HG02938 (cell line): Measurements from ENCODE around the gene OLFML3.
"Not testable (repeated sequence)": the region's sequence is repeated elsewhere in the genome, so short reads cannot be mapped to it uniquely, and the experiment has no call there.

Experiments
- ATAC-seq: cut with Tn5 transposase; IDR thresholded peaks from one replicate; pipeline ENCODE4 v1.9.1; 2021; ENCODE audit warnings: mild to moderate bottlenecking, moderate library complexity; ENCODE audit not compliant: unreplicated experiment

Gene OLFML3

DNA sequence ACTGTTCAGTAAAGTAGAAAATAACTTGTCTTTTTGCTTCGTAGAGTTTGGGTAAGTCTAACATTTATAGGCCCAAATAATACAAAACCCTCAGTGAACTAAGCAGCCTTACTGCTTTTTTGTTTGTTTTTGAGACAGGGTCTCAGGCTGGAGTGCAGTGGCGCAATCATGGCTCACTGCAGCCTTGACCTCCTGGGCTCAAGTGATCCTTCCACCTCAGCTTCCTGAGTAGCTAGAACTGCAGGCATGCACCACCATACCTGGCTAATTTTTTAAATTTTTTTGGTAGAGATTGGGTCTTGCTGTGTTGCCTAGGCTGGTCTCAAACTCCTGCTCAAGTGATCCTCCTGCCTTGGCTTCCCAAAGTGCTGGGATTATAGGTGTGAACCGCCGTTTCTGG lies 31.1 kb upstream of the OLFML3 start:
- not testable (repeated sequence) for ATAC-seq

DNA sequence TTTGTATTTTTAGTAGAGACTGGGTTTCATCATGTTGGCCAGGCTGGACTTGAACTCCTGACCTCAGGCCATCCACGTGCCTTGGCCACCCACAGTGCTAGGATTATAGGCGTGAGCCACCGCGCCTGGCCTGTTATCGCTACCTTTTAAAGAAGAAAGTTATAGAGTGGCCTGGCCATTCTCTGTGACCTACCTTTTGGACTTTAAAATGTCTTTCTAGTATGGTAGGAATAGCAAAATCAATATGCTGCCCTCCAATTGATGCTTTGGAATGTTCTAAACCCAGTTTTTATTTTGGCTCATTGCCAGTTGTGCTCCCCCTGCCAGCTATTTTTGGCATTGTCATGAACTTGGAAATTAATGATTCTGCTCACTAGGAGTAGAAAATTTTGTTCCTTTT lies 30.3 kb upstream of the OLFML3 start:
- ATAC-seq = no peak

DNA sequence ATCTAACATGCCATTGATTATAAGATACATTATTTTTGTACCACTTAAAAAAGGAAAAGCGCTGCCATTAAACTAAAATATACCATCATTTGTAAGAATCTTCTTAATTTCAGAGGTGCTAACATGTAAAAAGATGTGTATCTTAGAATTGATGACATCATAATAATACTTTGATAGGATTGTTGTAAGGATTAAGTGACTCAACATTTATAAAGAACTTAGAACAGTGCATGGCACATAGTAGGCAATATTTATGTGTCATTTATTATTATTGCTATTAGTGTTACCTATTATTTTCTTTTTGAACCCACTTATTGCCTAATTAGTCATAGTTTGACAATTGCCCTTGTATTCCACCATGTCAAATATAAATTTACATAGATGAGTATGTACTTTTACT lies 28.4 kb upstream of the OLFML3 start:
- ATAC-seq = no peak

DNA sequence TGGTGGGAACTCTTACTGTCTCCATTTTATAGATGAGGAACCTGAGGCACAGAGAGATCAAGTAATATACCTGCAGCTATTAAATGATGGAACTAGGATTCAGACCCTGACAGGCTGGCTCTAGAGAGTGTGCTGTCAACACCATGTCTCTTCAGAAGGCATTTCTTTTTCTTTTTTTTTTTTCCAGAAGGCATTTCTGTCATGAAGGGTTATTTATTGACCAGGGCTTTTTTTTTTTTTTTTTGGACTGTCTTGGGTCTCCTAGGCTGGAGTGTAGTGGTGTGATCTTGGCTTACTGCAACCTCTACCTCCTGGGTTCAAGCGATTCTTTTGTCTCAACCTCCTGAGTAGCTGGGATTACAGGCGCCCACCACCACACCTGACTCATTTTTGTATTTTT lies 27.6 kb upstream of the OLFML3 start:
- ATAC-seq = no peak

DNA sequence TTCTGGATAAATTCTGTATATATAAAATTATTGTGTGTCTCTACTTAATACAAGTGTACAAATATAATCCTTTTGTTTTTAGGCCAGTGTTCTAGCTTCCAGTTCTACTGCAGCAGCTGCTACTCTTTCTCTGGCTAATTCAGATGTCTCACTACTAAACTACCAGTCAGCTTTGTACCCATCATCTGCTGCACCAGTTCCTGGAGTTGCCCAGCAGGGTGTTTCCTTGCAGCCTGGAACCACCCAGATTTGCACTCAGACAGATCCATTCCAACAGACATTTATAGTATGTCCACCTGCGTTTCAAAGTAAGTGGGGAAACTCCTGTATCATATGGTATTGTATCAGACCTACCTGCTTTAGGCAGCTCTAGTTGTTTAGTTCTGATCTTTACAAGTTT lies 21.3 kb upstream of the OLFML3 start:
- ATAC-seq = no peak

DNA sequence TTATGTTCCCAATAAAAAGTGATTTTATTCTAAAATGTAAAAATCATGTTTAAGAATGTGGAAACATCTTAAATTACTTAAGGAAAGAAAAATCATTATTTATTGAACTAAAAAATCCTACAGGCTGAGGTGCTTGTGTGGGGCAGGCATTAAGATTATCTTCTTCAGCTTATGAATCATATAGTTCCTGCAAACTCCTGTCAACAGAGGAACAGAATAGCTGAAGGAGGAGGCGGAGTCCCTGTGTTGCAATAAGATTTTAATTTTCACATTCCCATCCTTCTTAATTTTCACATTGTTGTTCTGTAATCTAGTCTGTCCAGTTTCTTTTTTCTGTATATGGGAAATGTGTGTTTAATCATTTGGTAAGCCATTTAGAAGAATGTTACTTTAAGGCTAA lies 20.6 kb upstream of the OLFML3 start:
- ATAC-seq = no peak

DNA sequence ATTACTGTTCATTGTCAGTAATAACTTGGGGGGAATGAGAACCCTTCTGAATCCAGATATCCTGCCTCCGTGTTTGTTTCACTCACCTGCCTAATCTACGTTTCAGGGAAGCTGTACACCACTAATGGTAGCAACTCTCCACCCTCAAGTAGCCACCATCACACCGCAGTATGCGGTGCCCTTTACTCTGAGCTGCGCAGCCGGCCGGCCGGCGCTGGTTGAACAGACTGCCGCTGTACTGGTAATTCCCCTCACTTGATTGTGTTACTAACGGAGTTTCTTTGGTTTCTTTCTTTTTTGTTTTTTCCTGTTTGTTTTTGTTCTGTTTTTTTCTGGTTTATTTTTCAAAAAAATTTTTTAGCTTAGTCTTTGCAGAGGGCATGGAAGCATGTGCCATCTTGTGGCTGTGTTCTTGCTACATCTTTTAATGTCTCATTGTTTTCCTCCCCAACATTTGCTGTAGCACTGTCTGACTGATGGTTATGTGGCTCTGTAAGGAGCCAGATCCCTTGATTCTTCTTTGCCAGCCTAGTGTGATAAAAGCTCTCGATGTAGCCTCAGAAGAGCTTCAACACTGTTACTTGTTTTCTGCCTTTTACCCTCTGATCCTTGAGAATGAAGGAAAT lies 15.9 kb upstream of the OLFML3 start:
- no peak for ATAC-seq

DNA sequence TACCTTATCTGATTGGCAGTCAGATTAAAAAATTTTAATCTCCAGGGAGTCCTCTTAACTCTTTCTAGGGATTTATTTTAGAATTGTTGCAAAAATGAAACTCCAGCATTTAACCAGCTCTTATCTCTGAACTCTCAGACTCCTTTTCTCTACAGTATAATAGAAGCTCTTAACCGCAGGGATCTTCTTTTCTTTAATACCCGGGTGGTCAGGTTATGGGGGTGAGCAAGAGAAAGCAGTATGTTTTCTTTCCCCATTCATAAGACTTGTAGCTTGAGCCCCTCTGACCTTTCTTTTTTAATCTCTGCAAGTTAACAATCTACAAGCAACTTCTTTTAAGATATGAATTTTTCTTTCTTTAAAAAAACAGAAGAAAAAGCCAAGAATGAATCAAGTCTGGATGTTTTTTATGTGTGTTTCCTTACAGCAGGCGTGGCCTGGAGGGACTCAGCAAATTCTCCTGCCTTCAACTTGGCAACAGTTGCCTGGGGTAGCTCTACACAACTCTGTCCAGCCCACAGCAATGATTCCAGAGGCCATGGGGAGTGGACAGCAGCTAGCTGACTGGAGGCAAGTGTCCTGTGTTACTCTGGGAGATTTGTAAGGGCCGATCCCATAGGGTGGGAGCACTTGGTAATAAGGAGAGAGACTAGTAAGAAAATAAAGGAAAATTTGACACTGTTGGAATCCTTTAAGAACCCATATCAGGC lies 13.4 kb upstream of the OLFML3 start:
- ATAC-seq = no peak

DNA sequence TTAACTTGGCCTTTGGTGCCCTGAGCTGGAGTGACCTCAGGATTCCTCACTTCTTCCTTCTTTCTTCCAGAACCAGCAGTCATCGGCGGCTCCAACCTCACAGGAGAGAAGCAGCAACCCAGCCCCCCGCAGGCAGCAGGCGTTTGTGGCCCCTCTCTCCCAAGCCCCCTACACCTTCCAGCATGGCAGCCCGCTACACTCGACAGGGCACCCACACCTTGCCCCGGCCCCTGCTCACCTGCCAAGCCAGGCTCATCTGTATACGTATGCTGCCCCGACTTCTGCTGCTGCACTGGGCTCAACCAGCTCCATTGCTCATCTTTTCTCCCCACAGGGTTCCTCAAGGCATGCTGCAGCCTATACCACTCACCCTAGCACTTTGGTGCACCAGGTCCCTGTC lies 6.3 kb upstream of the OLFML3 start:
- no peak for ATAC-seq

DNA sequence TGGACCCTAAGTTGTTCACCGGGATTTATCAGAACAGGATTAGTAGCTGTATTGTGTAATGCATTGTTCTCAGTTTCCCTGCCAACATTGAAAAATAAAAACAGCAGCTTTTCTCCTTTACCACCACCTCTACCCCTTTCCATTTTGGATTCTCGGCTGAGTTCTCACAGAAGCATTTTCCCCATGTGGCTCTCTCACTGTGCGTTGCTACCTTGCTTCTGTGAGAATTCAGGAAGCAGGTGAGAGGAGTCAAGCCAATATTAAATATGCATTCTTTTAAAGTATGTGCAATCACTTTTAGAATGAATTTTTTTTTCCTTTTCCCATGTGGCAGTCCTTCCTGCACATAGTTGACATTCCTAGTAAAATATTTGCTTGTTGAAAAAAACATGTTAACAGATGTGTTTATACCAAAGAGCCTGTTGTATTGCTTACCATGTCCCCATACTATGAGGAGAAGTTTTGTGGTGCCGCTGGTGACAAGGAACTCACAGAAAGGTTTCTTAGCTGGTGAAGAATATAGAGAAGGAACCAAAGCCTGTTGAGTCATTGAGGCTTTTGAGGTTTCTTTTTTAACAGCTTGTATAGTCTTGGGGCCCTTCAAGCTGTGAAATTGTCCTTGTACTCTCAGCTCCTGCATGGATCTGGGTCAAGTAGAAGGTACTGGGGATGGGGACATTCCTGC lies 3.9 kb upstream of the OLFML3 start:
- ATAC-seq = no peak

DNA sequence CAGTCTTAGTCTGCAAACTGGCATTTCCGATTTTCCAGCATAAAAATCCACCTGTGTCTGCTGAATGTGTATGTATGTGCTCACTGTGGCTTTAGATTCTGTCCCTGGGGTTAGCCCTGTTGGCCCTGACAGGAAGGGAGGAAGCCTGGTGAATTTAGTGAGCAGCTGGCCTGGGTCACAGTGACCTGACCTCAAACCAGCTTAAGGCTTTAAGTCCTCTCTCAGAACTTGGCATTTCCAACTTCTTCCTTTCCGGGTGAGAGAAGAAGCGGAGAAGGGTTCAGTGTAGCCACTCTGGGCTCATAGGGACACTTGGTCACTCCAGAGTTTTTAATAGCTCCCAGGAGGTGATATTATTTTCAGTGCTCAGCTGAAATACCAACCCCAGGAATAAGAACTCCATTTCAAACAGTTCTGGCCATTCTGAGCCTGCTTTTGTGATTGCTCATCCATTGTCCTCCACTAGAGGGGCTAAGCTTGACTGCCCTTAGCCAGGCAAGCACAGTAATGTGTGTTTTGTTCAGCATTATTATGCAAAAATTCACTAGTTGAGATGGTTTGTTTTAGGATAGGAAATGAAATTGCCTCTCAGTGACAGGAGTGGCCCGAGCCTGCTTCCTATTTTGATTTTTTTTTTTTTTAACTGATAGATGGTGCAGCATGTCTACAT lies 2.5 kb upstream of the OLFML3 start:
- ATAC-seq = no peak

DNA sequence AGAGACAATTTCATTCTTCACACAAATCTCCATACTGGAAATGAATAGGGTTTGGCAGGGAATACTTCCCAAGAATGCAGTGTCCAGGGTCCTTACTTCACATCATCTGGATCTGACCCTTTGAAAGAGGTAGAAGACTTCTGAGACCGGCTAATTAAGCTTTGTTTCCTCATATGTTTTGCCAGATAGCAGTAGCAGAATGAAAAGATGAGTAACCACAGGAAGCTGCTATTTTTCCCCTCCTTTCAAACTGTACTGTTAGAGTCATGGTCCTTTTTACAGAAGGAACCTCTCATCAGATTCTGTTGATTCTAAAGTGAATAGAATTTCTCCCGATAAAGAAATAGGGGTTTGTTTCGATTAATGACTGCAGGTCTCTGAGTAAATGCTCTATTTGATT lies 1.4 kb upstream of the OLFML3 start:
- no peak for ATAC-seq

DNA sequence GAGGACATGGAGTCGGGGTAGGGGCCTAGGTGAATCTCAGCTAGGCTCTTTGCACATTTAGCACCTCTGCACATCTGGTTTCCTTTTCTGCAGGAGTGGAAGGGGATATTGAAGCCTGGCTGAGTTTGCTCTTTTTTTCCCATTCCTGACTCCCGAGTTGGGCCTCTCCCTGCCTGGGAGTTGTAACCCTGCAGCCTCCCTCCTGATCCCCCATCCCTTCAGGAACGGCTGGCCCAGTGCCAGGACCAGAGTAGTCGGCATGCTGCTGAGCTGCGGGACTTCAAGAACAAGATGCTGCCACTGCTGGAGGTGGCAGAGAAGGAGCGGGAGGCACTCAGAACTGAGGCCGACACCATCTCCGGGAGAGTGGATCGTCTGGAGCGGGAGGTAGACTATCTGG lies 836 bp downstream of the OLFML3 start:
- ATAC-seq = no peak

DNA sequence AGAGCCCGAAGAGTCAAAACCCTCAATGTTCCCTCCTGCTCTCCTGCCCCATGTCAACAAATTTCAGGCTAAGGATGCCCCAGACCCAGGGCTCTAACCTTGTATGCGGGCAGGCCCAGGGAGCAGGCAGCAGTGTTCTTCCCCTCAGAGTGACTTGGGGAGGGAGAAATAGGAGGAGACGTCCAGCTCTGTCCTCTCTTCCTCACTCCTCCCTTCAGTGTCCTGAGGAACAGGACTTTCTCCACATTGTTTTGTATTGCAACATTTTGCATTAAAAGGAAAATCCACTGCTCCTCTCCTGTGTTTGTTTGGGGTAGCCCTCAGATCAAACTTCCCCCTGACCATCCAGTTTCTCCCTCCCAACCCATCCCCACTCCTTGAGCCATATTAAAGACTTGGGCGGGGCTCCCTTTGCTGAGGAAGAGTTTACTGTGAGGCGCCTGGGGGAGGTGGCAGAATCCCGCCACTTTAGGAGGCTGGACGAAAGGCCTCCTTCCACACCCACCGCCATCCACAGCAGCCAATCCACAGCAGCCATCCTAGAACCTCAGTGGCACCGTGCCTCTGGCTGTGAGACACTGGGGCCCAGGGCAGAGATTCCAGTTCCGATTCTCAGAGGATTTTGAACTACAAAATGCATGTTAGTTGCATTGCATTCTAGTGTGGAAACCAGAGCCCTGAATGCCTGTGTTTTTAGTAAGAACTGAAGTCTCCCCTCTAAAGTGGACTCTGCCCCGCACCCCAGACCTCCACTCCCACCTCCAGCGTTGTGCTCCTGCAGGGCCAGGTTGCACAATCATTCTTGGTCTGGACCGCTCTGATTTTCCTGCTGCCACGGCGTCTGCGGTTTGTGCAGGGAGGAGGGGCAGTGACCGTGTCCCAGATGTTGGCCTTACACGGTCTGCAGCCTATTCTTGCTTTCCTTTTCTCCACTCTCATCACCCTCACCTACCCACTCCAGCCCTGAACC lies 3.0 kb downstream of the OLFML3 start:
- no peak for ATAC-seq

DNA sequence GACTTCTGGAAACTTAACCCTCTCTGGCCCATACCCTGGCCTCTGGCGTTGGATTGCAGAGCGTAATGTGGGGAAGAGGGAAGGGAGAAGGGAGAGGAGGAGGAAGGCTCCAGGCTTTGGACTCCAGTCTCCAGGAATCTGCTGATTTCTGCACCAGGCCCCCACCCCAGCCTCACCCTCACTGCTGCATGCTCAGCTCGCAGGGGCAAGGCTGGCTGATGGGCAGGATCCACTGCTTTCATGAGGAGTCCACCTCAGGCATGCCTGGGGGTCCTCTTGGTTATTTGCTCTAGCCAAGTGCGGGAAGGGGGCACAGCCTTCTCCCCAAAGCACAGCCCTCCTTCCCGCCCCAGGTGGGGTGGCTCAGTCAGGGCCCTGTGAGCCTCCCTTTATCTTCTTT lies 3.7 kb downstream of the OLFML3 start:
- ATAC-seq = no peak

DNA sequence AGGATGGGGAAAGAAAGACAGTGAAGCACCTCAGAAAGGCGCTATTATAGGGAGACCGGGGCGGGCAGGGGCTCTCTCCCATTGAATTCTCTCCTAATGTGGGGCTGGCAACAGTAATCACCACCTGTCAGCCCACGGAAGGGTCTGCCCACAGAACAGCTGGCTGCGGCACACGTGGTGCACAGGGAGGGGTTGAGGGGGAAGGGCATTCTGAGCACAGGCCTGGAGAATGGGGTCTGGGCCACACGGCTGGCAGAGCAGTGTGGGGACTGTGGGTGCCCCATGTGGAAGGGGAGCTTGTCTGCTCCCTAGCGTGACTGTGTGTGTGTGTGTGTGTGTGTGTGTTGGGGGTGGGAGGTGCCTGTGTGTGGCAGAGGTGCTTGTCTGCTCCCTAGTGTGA lies 4.1 kb downstream of the OLFML3 start:
- ATAC-seq = no peak

DNA sequence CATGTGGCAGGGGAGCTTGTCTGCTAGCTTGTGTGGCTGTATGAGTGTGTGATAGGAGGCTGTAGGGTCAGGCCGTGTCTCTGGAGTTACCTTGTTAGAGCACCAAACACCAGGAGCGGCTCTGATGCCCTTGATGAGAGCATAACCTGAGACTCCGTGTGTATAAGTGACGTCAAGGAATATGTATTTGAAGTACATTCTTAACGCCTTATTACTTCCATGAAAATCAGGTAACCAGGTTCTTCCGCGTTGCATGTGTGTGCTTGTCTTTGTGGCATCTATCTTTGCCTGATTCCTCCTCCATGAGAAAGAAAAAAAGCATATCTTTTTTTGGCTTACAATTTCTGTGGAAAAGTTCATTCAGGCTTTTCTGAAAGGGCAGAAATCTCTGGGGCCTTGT lies 4.6 kb downstream of the OLFML3 start:
- no peak for ATAC-seq

DNA sequence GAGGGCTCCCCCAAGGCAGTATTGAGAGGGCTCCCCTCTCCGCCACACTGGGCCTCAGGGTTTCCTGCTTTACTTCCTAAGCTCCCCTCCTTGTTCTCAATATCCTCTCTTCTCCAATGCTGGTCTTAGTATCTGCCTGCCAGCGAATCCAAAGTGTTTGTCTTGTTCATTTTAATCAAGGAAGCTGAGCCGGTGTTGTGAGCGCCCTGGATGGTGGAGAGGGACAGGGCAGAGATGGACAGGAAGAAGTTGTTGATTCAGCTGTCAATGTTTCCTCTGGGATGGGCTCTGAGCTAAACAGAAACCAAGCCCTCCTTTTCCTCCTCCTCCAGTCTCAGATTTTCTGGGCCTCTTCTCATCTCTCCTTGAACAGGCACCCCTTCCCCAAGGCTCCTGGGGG lies 5.4 kb downstream of the OLFML3 start:
- no peak for ATAC-seq

DNA sequence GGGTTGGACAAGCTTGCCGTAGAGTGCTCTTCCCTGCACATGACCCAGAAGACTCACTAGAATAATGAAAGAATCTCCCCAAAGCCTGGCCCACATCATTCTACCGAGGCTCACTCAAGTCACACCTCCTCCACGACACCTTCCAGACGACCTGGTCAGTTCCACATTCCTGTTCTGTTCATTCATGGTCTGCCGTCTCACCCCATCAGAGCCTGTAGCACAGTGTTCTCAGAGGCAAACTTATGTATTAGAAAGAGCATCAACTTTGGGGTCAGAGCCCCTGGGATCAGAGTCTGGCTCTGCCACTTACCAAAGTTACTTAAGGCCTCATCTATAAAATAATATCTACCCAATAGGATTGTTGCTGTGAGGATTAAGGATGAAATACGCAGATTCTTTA lies 7.5 kb downstream of the OLFML3 start:
- no peak for ATAC-seq

DNA sequence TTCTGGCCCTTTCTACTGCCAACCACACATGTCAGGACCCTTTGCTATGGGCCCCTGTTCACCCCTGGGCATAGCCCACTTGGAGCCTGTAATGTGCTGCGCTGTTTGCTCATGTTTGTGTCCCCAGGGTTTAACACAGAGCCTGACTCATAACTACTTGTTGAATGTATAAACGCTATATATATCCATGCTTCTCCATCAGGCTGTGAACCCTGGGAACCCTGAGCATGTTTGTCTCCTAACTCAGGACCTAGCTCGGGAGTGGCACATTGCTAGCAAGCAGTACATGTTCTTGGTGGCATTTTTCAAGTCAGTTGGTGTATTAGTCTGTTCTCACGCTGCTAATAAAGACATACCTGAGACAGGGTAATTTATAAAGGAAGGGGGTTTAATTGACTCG lies 8.0 kb downstream of the OLFML3 start:
- ATAC-seq = no peak

DNA sequence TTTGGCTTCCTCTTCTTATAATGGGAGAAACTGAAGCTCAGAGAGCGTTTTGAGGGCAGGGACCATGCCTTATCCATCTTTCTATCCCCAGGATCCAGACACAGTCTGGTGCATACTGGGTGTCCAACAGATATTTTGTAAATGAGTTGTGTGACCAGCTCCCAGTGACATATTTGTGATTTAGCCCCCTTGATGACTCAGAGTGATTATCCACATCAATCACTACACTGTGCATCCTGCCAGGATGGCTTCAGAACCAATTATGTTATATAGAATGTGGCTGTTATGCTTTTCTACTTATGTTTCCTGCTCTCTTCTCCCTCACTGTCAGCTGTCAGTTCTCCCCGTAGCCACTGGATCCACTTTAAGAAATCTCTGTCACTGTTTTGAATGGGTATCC lies 11.3 kb downstream of the OLFML3 start:
- ATAC-seq = no peak
